RPMI7951 (cell line): ENCODE data around the gene TMEM238. TPM values are rescaled to one million over a fixed set of nuclear protein-coding genes. Genes with fewer than 3 reads are reported as not detected.

Experiments
- DNase-seq: peaks from one replicate; pipeline ENCODE4 v3.0.0-alpha.2; 2012; ENCODE audit warnings: low read depth
- total RNA-seq: library from RNA; depleted of rRNA; stranded (reverse); fragments of >200 nt; shearing (Covaris generic); gene quantifications from 2 replicates; pipeline ENCODE4 v1.2.3, GENCODE V29; 2014

Gene TMEM238
- total RNA-seq, 1 experiment from 2014 or later = not detected

GRCh38 chr19:55358493-55358892, 25.6 kb downstream of the TMEM238 start:
- DNase-seq = no peak

DNA sequence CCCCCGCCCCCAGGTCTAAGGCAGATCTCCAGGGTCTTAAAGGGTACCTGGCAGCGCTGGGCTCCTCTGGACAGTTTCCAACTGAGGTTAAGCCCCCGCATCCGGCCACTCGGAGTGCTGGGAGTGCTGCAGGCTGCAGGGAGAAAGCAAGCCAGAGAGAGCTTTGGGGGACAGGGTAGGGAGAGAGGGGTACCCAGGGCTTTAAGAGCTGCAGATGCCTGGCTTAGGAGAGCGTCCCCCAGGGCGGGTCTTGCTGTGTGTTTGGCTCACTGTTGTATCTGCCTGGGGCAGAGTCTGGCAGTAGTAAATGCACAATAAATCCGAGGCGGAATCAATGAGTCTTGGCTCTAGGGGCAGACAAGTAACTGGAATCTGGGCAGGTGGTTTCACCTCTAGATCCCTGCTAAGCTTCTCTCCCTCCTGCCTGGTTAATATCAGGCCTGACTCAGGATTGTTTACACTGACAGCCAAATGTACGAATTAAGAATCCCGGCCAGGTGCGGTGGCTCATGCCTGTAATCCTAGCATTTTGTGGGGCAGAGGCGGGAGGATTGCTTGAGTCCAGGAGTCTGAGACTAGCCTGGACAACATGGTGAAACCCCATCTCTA, 28.8 kb downstream of the TMEM238 start:
- no peak for DNase-seq

GRCh38 chr19:55354698-55355212, 29.3 kb downstream of the TMEM238 start, which contains the start of gene COX6B2:
Gene COX6B2, minus strand, starts transcription at chr19:55354719. Its CDS starts 198 bp downstream, at chr19:55354521.
- DNase-seq = no peak

GRCh38 chr19:55353803-55354697, 30.0 kb downstream of the TMEM238 start:
- DNase-seq = peak; percentile 47

- DNase-seq = no peak
Measured at GRCh38 chr19:55353356-55353802, 30.7 kb downstream of the TMEM238 start.

GRCh38 chr19:55352549-55353145, 31.4 kb downstream of the TMEM238 start:
- DNase-seq = no peak

GRCh38 chr19:55352040-55352439, 32.1 kb downstream of the TMEM238 start:
- DNase-seq = no peak

DNA sequence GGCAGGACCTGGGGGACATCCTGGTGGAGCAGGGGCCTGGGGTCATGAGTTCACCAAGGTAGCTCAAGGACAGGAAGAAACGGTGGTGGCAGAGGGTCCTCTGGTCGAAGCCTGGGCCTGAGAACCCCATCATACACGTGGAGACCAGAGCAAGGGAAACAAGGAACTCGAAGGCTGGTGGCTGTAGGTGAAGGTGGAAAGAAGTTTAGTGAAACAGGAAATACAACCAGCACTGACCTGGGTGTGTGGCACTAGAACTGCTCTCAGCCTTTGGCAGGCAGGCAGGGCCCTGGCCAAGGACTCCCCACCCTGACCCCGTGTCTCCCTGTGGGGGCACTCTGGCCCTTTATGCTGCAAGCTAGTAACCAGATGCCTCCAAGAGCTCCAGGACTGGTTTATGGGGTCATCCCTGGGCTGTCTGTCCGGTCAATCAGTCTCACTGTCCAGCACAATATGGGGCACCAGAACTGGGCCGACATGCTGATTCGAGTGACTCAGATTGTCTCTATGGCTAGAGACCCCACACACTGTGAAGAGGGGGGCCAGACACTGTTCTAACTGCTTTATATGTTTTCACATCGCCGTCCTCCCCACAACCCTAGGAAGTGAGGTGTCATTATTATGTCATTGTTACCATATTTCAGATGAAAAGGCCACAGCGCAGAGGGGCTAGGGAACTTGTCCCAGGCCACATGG, 33.3 kb downstream of the TMEM238 start:
- no peak for DNase-seq

DNA sequence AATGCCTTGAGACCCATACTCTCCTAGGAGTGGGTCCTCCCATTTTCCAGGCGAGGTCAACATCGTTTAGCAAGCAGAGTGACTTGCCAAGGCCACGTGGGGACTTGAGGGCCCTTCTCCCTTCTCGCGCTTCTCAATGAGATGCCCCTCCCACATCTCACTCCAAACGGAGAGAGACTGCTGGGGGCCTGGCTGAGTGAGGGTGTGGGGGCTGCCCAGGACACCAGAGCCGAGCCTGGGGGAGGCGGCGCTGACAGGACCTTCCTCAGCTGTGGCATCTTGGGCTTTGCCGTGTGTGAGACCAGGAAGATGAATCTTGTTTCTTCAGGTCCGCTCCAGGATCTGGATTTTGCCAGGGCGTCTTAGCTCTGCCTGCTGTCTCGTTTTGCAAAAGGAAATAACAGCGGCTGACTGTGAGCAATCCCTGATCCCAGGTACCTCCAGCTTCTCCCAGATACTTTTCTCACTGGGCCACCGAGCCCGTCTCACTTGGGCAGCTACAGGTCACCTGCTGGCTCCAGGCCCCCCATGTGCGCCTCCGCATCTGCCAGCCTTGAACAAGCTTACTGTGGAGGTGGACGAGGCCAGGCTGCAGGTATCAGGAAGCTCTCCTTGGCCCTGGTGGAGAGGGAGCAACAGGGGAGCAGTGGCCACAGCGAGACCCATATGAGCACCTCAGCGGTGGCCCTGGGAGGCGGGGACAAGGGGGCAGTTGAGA, 35.6 kb downstream of the TMEM238 start:
- DNase-seq = no peak

GRCh38 chr19:55347442-55348009, 36.6 kb downstream of the TMEM238 start:
- DNase-seq = no peak

- no peak for DNase-seq
Measured at GRCh38 chr19:55346725-55347441, 37.2 kb downstream of the TMEM238 start.

DNA sequence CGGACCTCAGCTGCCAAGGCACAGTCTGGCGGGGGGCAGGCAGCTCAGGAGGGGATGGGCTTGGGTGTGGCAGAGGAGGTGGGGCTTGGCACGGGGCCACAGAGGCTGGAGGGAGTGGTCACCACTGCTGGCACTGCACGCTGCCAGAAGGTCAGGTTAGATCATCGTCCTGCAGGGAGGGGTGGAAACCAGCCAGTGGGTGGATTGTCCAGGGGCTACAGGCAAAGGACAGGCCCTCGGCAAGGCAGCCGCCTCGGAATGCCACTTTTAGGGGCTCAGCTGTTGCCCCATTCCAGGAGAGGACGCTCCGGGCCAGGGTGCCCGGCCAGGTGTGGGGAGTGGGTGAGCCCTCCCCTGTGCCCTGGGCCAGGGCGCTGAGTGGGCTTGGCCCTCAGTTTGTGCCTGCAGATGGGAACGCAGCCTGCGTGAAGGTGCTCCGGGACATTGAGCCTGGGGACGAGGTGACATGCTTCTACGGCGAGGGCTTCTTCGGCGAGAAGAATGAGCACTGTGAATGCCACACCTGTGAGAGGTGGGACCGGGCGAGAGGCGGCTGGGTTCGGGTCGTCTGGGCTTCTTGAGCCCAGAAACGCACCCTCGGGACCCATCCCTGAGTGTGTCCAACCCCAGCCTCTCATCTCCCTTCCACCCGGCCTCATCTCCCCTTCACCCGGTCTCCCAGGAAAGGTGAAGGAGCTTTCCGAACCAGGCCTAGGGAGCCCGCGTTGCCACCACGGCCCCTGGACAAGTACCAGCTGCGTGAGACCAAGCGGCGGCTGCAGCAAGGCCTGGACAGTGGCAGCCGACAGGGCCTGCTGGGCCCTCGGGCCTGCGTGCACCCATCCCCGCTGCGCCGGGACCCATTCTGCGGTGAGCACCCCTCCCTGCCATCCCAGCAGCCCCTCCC, 38.0 kb downstream of the TMEM238 start:
- no peak for DNase-seq

DNA sequence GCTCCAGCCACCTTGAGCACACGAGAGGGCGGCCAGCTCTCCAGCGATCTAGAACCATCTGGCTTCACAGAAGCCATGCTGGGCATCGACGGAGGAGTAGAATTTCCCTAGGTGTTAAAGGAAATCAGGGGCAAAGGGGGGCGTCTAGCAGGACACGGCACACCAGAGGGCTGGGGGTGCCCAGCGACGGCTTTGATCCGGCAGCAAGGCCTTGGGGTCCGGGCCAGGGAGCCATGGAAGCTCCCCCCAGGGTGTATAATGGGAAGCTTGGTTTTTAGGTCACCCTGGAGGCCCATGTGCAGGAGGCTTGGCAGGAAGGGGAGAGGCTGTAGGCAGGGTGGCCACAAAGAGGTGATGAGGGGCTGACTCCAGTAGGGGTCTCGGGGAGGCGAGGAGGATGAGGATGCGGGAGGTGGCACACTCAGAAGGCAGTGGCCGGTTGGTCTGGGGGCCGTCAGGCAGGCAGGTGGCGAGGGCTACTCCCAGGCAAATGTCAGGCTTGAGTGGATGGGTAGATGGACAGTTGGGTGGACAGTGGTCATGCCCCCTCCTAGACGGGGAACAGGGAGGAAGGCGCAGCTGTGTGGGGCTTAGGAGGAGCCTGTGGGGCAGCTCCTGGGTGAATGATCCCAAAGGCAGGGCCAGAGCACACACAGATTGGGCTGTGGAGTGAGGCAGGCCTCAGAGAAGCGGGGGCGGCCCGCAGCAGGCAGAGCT, 38.8 kb downstream of the TMEM238 start:
- no peak for DNase-seq

- peak; percentile 69 for DNase-seq
Measured at GRCh38 chr19:55344444-55344843, 39.6 kb downstream of the TMEM238 start.

GRCh38 chr19:55341595-55342531, 42.2 kb downstream of the TMEM238 start:
- no peak for DNase-seq

- DNase-seq = peak; percentile 48
Measured at GRCh38 chr19:55341171-55341588, 42.9 kb downstream of the TMEM238 start.

DNA sequence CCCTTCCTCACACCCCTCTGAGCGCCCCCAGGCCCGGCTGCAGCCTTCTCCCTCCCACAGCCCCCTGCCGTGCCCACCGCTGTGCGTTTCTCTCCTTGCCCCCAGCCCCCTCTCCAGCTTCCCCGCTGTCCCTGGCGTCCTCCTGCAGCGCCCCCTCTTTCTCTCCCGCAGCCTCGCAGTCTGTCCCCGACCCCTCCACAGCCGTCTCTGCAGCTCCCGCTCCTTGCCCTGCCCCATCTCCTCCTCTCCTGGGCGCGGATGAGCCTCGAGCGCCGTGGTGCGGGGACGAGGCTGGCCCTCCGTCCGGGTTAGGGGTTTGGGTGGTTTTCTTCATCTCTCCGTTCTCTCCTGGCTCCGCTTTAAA, 43.3 kb downstream of the TMEM238 start:
- DNase-seq = no peak
